ENCODE measurements around the gene RPGRIP1L.

The RPGRIP1L gene

GRCh38 chr16:53703590-53704444, at the start of gene RPGRIP1L, which contains the start of gene FTO:
Gene RPGRIP1L (minus strand): TSS chr16:53703859. CDS start chr16:53700723, 3,136 bp downstream.
Gene FTO (plus strand): TSS chr16:53704156.
- DNase-seq (ENCODE audit: low read depth), result peak; percentile 99

- no peak for DNase-seq (ENCODE audit: low read depth)
Measured at GRCh38 chr16:53753431-53753830, 49.8 kb upstream of the RPGRIP1L start.

- DNase-seq (ENCODE audit: low read depth), result no peak
Measured at GRCh38 chr16:53752560-53752959, 48.9 kb upstream of the RPGRIP1L start.

GRCh38 chr16:53745753-53746266, 42.2 kb upstream of the RPGRIP1L start:
- peak; percentile 65 for DNase-seq (ENCODE audit: low read depth)

- peak; percentile 93 for DNase-seq (ENCODE audit: low read depth)
Measured at GRCh38 chr16:53745086-53745485, 41.4 kb upstream of the RPGRIP1L start.

- DNase-seq (ENCODE audit: low read depth), result no peak
Measured at GRCh38 chr16:53744449-53744848, 40.8 kb upstream of the RPGRIP1L start.

GRCh38 chr16:53743149-53743566, 39.5 kb upstream of the RPGRIP1L start:
- DNase-seq (ENCODE audit: low read depth), result peak; percentile 43

- DNase-seq (ENCODE audit: low read depth), result no peak
Measured at GRCh38 chr16:53741546-53741945, 37.9 kb upstream of the RPGRIP1L start.

- no peak for DNase-seq (ENCODE audit: low read depth)
Measured at GRCh38 chr16:53740933-53741531, 37.4 kb upstream of the RPGRIP1L start.

GRCh38 chr16:53740476-53740875, 36.8 kb upstream of the RPGRIP1L start:
- DNase-seq (ENCODE audit: low read depth), result no peak

GRCh38 chr16:53737552-53737951, 33.9 kb upstream of the RPGRIP1L start:
- DNase-seq (ENCODE audit: low read depth), result no peak

GRCh38 chr16:53736297-53736696, 32.6 kb upstream of the RPGRIP1L start:
- no peak for DNase-seq (ENCODE audit: low read depth)

GRCh38 chr16:53734908-53735307, 31.2 kb upstream of the RPGRIP1L start:
- DNase-seq (ENCODE audit: low read depth), result no peak

GRCh38 chr16:53732296-53732929, 28.8 kb upstream of the RPGRIP1L start:
- peak; percentile 68 for DNase-seq (ENCODE audit: low read depth)

GRCh38 chr16:53730693-53731092, 27.0 kb upstream of the RPGRIP1L start:
- no peak for DNase-seq (ENCODE audit: low read depth)

- DNase-seq (ENCODE audit: low read depth), result no peak
Measured at GRCh38 chr16:53726625-53727024, 23.0 kb upstream of the RPGRIP1L start.

- no peak for DNase-seq (ENCODE audit: low read depth)
Measured at GRCh38 chr16:53721017-53721416, 17.4 kb upstream of the RPGRIP1L start.

- no peak for DNase-seq (ENCODE audit: low read depth)
Measured at GRCh38 chr16:53717577-53717976, 13.9 kb upstream of the RPGRIP1L start.

- DNase-seq (ENCODE audit: low read depth), result no peak
Measured at GRCh38 chr16:53715023-53715384, 11.3 kb upstream of the RPGRIP1L start.

- no peak for DNase-seq (ENCODE audit: low read depth)
Measured at GRCh38 chr16:53714205-53715022, 10.8 kb upstream of the RPGRIP1L start.

GRCh38 chr16:53713403-53714204, 9.9 kb upstream of the RPGRIP1L start:
- DNase-seq (ENCODE audit: low read depth), result no peak
